ENCODE measurements around the gene VAV2. TPM values are rescaled to one million over a fixed set of nuclear protein-coding genes. Genes with fewer than 3 reads are reported as not detected.

VAV2 gene
- total and polyA plus RNA-seq, 11 donors, result 3.3 to 9.9 (median 5.3) TPM

DNA sequence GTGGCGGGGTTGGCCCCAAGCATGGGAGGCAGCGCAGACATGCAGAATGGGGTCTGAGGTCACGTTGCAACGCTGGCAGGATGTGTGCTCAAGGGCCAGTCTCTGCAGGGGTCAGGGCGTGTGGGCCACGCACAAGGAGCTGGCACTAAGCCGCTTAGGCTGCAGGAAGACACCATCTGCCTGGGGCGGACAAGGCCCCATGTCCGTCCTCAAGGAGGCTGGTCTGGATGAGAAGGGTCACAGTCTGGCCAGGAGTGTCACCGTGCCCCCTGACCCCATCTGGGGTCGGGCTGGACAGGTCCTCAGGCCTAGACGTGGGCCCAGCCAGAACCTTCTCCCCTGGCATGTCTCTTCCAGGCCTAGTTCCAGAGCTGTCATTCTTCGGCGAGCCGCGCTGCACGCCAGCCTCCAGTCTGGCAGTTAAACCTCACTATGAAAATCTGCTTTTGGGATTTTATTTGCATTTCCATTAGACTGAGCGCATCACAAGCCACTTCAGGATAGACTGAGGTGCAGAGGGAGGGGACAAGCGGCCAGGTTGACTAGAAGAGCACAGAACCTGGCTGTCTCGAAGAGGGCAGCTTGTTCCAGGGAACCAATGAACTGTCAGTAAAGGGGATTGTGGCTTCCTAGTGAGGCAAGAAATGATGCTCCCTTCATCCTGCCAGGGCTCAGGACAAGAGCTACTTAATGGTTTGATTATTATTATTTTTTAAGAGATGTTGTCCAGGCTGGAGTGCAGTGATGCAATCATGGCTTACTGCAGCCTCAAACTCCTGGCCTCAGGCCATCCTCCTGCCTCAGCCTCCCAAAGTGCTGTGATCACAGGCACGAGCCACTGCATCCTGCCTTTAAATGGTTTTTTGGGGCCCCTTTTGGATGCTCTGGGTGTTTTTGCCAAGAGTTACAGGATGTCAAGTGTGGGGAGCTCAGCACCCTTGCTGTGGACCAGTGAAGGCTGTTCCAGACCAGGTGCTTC is 37.4 kb upstream of the VAV2 start:
- ATAC-seq (no peak), DNase-seq (no peak)
- no peaks in the 10 kb centered on the region for H3K27me3 ChIP-seq
- TF ChIP-seq, protein P1, sequence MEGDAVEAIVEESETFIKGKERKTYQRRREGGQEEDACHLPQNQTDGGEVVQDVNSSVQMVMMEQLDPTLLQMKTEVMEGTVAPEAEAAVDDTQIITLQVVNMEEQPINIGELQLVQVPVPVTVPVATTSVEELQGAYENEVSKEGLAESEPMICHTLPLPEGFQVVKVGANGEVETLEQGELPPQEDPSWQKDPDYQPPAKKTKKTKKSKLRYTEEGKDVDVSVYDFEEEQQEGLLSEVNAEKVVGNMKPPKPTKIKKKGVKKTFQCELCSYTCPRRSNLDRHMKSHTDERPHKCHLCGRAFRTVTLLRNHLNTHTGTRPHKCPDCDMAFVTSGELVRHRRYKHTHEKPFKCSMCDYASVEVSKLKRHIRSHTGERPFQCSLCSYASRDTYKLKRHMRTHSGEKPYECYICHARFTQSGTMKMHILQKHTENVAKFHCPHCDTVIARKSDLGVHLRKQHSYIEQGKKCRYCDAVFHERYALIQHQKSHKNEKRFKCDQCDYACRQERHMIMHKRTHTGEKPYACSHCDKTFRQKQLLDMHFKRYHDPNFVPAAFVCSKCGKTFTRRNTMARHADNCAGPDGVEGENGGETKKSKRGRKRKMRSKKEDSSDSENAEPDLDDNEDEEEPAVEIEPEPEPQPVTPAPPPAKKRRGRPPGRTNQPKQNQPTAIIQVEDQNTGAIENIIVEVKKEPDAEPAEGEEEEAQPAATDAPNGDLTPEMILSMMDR (IDR thresholded peaks at IDR 0.05), result no peak
- no peak for TF ChIP-seq POLR2A (IDR thresholded peaks at IDR 0.05)
- H3K27ac ChIP-seq, result no peak overlapping the region
- H3K4me3 ChIP-seq, result no peak overlapping the region
- intact Hi-C loops (cut with DNase I), result loop anchor here in 5 of 10 donors (5.0 kb wide), 3 partner anchors 33 to 98 kb away; partner anchors contain the start of gene BRD3 (in 4 of the 5)
- WGBS, 4 donors, result 89 to 94% (median 91%) methylated on average over 19 to 21 of the region's 21 CpGs
- H3K4me1 ChIP-seq, result peaks cover 0 to 11% (median 8%) of the 10 kb centered on the region in 12 donors
- H3K9me3 ChIP-seq, result no peaks in the 10 kb centered on the region
- H3K36me3 ChIP-seq, result peaks cover 1 to 62% (median 50%) of the 10 kb centered on the region in 9 donors

DNA sequence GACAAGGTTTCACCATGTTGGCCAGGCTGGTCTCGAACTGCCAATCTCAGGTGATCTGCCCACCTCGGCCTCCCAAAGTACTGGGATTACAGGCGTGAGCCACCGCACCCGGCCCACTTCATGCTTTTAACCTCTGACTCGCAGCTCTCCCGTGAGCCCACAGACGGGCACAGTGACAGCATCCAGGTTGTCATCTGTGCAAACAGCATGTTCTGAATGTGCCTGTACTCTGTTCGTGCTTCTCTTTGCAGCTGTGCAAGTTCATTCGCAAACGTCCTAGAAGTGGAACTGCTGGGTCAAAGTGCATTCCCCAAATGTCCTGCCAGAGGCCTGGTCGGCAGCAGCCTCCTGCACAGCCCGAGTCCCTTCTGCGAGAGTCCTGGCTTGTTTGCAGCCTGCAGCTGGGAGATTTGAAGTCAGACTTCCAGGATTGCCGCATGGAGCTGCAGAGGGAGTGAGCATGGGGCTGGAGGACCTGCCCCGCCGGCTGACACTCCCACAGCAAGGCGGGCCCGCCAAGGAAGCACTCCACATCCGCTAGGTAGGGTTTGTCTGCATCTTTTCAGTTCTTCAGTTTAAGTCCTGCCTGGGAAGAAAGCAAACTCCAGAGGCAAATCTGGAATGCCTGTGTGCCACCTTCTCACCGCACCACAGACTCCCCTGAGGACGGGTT is 36.6 kb upstream of the VAV2 start:
- Histone ChIP-seq H3K4me1 (peaks cover 0 to 11% (median 8%) of the 10 kb centered on the region in 12 donors), H3K27me3 (no peaks in the 10 kb centered on the region), H3K27ac (no peak overlapping the region), H3K4me3 (no peak overlapping the region), H3K9me3 (no peaks in the 10 kb centered on the region), H3K36me3 (peaks cover 0 to 54% (median 42%) of the 10 kb centered on the region in 9 donors)
- intact Hi-C loops (cut with DNase I), result loop anchor here in 5 of 10 donors (5.0 kb wide), 3 partner anchors 34 to 99 kb away; partner anchors contain the start of gene BRD3 (in 4 of the 5)
- TF ChIP-seq POLR2A (IDR thresholded peaks at IDR 0.05), result no peak
- TF ChIP-seq, protein P1 (IDR thresholded peaks at IDR 0.05), result no peak
- WGBS, 4 donors, result 89 to 95% (median 92%) methylated on average over 14 to 22 of the region's 22 CpGs
- DNase-seq, result no peak
- ATAC-seq, result no peak

DNA sequence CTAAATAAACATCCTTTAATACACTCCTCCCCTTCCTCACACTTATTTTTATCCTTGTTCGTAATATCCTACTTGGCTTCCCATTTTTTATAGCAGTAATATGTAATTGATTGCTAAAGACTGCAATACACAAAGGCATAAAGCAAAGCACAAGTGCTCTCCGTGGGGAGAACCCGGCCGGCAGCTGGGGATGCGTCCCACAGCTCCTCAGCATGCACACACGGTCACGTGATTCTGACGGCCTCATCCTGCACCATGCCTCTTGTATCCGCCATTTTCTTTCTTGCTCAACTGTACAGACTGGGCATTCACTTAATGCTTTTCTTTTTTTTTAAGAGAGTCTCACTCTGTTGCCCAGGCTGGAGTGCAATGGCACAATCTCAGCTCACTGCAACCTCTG is 36.0 kb upstream of the VAV2 start:
- no peak overlapping the region for H3K4me3 ChIP-seq
- H3K9me3 ChIP-seq, result no peaks in the 10 kb centered on the region
- H3K4me1 ChIP-seq, result peaks cover 0 to 11% (median 8%) of the 10 kb centered on the region in 12 donors
- WGBS, 4 donors, result 89 to 96% (median 95%) methylated on average over 9 of the region's 9 CpGs
- intact Hi-C loops (cut with DNase I), result loop anchor here in 5 of 10 donors (5.0 kb wide), 3 partner anchors 34 to 99 kb away; partner anchors contain the start of gene BRD3 (in 4 of the 5)
- H3K27me3 ChIP-seq, result no peaks in the 10 kb centered on the region
- TF ChIP-seq, protein P1 (IDR thresholded peaks at IDR 0.05), result no peak
- TF ChIP-seq POLR2A (IDR thresholded peaks at IDR 0.05), result no peak
- ATAC-seq, result no peak
- no peak overlapping the region for H3K27ac ChIP-seq
- peaks cover 0 to 47% (median 36%) of the 10 kb centered on the region in 9 donors for H3K36me3 ChIP-seq
- no peak for DNase-seq

Data from heart left ventricle (tissue), 16 donors.